Gastrocnemius medialis (tissue), 4 donors: Measurements from ENCODE around the gene ECE2. TPM values are rescaled to one million over a fixed set of nuclear protein-coding genes. Genes with fewer than 3 reads are reported as not detected.

ENCODE experiments used
- ATAC-seq, 2 donors: fragments of 150-250 bp; one replicate each; pipeline ENCODE4 v1.9.1; 2016
- DNase-seq, 2 donors: peaks; one replicate each; pipeline ENCODE4 v3.0.0-alpha.2; 2019
- H3K27ac ChIP-seq, 4 donors: fragments of 200-600 bp; sonication (generic); 1 replicate in 1 of 4; 2 replicates in 3 of 4; pipeline ENCODE4 v1.5.1; 2016 to 2018; ENCODE audit warnings: mild to moderate bottlenecking in 2 of 4, moderate library complexity in 1 of 4
- H3K27me3 ChIP-seq, 3 donors: fragments of 200-600 bp; sonication (generic) in 2 of 3; 1 replicate in 1 of 3; 2 replicates in 2 of 3; pipeline versions ENCODE4 v1.5.1 to v1.6.0; 2016 to 2019; ENCODE audit warnings: mild to moderate bottlenecking in 1 of 3, moderate library complexity in 1 of 3
- H3K36me3 ChIP-seq, 2 donors: fragments of 200-600 bp; sonication (generic) in 1 of 2; one replicate each; pipeline ENCODE4 v1.5.1; 2017 to 2018
- H3K4me1 ChIP-seq, 2 donors: fragments of 200-600 bp; sonication (generic) in 1 of 2; one replicate each; pipeline ENCODE4 v1.5.1; 2016 to 2017; ENCODE audit warnings: mild to moderate bottlenecking in 2 of 2
- H3K4me3 ChIP-seq, 4 donors: fragments of 200-600 bp; sonication (generic) in 3 of 4; 1 replicate in 1 of 4; 2 replicates in 3 of 4; pipeline ENCODE4 v1.5.1; 2016 to 2019; ENCODE audit warnings: mild to moderate bottlenecking in 2 of 4
- H3K9me3 ChIP-seq, 3 donors: fragments of 200-600 bp; sonication (generic) in 2 of 3; 1 replicate in 1 of 3; 2 replicates in 2 of 3; pipeline ENCODE4 v1.5.1; 2016 to 2019
- CTCF ChIP-seq, 5 experiments: fragments of 450-650 bp in 3 of 5; fragments of 200-600 bp in 2 of 5; sonication (generic) in 2 of 5; IDR thresholded peaks in 4 of 5; conservative IDR thresholded peaks in 1 of 5; 1 replicate in 4 of 5; 2 replicates in 1 of 5; pipeline ENCODE4 v1.5.1; 2016 to 2019; ENCODE audit warnings: antibody characterized with exemption in 5 of 5, mild to moderate bottlenecking in 3 of 5, moderate library complexity in 3 of 5
- POLR2A ChIP-seq, 2 donors: fragments of 450-650 bp; IDR thresholded peaks; one replicate each; pipeline ENCODE4 v1.6.1; 2017; ENCODE audit warnings: antibody characterized with exemption in 2 of 2, mild to moderate bottlenecking in 2 of 2, moderate library complexity in 2 of 2
- in situ Hi-C, 4 donors: fragments of 200-750 bp; cut with MboI; loops; one replicate each; pipeline versions ENCODE4 v1.15.0 to v1.8.0; 2017; ENCODE audit warnings: low sequenced_read_pairs in 4 of 4
- intact Hi-C: fragments of 100-400 bp; cut with DNase I; formaldehyde crosslinking; loops from one replicate; pipeline ENCODE4 v1.15.1; 2023; ENCODE audit warnings: low total_unique reads
- total RNA-seq, 4 donors: library from RNA; depleted of rRNA; stranded (reverse); fragments of >200 nt; gene quantifications; one replicate each; pipeline versions ENCODE4 v1.1.0 to v1.2.3, GENCODE V29; 2016

The ECE2 gene
- total RNA-seq, 4 donors from 2014 or later: not detected

DNA sequence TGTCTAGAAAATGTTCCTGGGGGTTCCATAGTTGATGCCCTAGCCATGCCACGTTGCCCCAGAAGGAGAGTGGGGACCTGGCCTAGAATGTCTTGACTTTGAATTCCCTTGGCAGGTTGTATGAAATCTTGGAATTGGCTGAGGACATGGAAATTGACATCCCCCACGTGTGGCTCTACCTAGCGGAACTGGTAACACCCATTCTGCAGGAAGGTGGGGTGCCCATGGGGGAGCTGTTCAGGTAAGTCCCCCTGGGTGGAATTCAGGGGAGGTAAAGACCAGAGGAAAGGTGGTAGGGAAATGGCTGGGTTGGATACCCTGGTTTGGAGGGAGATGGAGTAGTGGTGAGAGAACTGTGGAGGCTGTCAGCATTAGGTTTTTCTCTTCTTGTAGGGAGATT, 52.7 kb downstream of the ECE2 start:
- Histone ChIP-seq H3K36me3 (peaks cover 12 to 100% of the 10 kb centered on the region in 2 donors), H3K27me3 (no peaks in the 10 kb centered on the region), H3K9me3 (no peaks in the 10 kb centered on the region), H3K27ac (peak overlapping the region in 2 of 4 donors; percentile 29 to 36), H3K4me3 (no peak overlapping the region), H3K4me1 (peaks cover 7 to 20% of the 10 kb centered on the region in 2 donors)
- DNase-seq (no peak), ATAC-seq (no peak)
- in situ Hi-C loops: no loop called here
- intact Hi-C loops: no loop called here
- TF ChIP-seq POLR2A (IDR thresholded peaks at IDR 0.05) (no peak), CTCF (IDR thresholded peaks at IDR 0.05 in 4 of 5, conservative IDR thresholded peaks at IDR 0.05 in 1 of 5) (no peak)

DNA sequence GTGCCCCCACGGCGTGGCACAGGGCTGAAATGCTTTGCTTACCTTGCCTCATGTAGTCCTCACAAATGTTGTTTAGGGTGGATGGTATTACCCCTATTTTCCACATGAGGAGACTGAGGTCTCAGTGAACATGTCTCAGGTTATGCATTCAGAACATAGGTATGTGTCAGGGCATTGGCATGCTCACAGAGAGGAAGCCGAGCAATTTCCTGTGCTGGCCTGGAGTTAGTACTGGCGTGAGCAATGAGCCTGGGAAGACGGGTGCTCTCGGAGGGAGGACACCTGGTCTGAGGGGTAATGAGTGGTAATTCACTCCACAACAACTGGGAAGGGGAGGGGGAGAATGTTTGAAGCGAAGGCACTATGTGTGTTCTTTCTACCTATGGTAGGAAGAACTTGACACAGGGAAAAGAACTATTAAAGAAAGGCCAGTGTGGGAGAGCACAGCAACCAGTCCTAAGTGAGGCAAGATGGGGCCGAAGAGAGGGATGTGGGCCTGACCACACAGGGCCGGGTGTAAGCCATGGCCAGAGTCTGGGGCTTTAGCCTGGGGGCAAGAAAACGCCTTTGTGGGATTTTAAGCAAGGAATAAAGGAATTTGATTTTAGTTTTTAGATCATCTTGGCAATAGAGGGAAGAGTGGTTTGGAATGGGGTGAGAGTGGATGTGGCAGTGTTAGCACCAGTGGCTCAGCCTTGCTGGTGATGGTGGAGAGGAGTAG, 56.7 kb downstream of the ECE2 start:
- Histone ChIP-seq H3K4me1 (peaks cover 15 to 24% of the 10 kb centered on the region in 2 donors), H3K27ac (peak overlapping the region; percentile 98 to 99 (median 98)), H3K36me3 (peaks cover 0 to 76% of the 10 kb centered on the region in 2 donors), H3K9me3 (no peaks in the 10 kb centered on the region), H3K4me3 (no peak overlapping the region), H3K27me3 (no peaks in the 10 kb centered on the region)
- TF ChIP-seq POLR2A (IDR thresholded peaks at IDR 0.05) (no peak), CTCF (IDR thresholded peaks at IDR 0.05 in 4 of 5, conservative IDR thresholded peaks at IDR 0.05 in 1 of 5) (no peak)
- ATAC-seq: no peak
- intact Hi-C loops (loop anchor here (10.0 kb wide), 1 partner anchor 1028 kb away; no protein-coding TSS in a partner anchor), in situ Hi-C loops (no loop called here)
- DNase-seq: no peak

GRCh38 chr3:184333190-184333589, 57.4 kb downstream of the ECE2 start:
- H3K4me1 ChIP-seq: peaks cover 22 to 31% of the 10 kb centered on the region in 2 donors
- TF ChIP-seq POLR2A (IDR thresholded peaks at IDR 0.05): no peak
- no peak for TF ChIP-seq CTCF (IDR thresholded peaks at IDR 0.05 in 4 of 5, conservative IDR thresholded peaks at IDR 0.05 in 1 of 5)
- in situ Hi-C loops: no loop called here
- DNase-seq: no peak
- H3K4me3 ChIP-seq: no peak overlapping the region
- H3K27me3 ChIP-seq: no peaks in the 10 kb centered on the region
- intact Hi-C loops: loop anchor here (10.0 kb wide), 1 partner anchor 1028 kb away; no protein-coding TSS in a partner anchor
- peak overlapping the region; percentile 98 to 99 (median 98) for H3K27ac ChIP-seq
- H3K9me3 ChIP-seq: no peaks in the 10 kb centered on the region
- peaks cover 0 to 70% of the 10 kb centered on the region in 2 donors for H3K36me3 ChIP-seq
- ATAC-seq: no peak

- DNase-seq (no peak), ATAC-seq (no peak)
- H3K4me3 ChIP-seq: no peak overlapping the region
- TF ChIP-seq CTCF (IDR thresholded peaks at IDR 0.05 in 4 of 5, conservative IDR thresholded peaks at IDR 0.05 in 1 of 5): no peak
- no peak for TF ChIP-seq POLR2A (IDR thresholded peaks at IDR 0.05)
- no peaks in the 10 kb centered on the region for H3K27me3 ChIP-seq
- peaks cover 27 to 36% of the 10 kb centered on the region in 2 donors for H3K4me1 ChIP-seq
- H3K27ac ChIP-seq: peak overlapping the region; percentile 98 to 99 (median 98)
- no peaks in the 10 kb centered on the region for H3K9me3 ChIP-seq
- peaks cover 0 to 64% of the 10 kb centered on the region in 2 donors for H3K36me3 ChIP-seq
- in situ Hi-C loops (no loop called here), intact Hi-C loops (loop anchor here (2.0 to 10.0 kb wide), 2 partner anchors 13 to 1029 kb away; no protein-coding TSS in a partner anchor)
These were observed 57.9 kb downstream of the ECE2 start for GRCh38 chr3:184333700-184334099.
